D721Med (cell line): Measurements from ENCODE around the gene ST14.

Source experiments
- DNase-seq: peaks from one replicate; pipeline ENCODE4 v3.0.0; 2011; ENCODE audit warnings: low spot score; ENCODE audit not compliant: insufficient read length
- FAIRE-seq: peaks from 2 replicates; lab custom pipeline; 2011; peaks lifted over from hg19 to GRCh38; lab: Jason Lieb, UNC
- CTCF ChIP-seq: IDR thresholded peaks from 2 replicates; pipeline ENCODE4 v1.5.1; 2012; ENCODE audit warnings: mild to moderate bottlenecking, control low read depth; ENCODE audit not compliant: insufficient read depth; ENCODE audit errors: missing control alignments

Gene ST14

GRCh38 chr11:130118165-130118564, 41.4 kb upstream of the ST14 start:
- no peak for DNase-seq
- no peak for FAIRE-seq
- no peak for TF ChIP-seq CTCF

GRCh38 chr11:130118636-130119387, 40.8 kb upstream of the ST14 start:
- TF ChIP-seq CTCF, result no peak
- DNase-seq (no peak), FAIRE-seq (no peak)

GRCh38 chr11:130120045-130120444, 39.5 kb upstream of the ST14 start:
- TF ChIP-seq CTCF, result no peak
- FAIRE-seq (no peak), DNase-seq (no peak)

- DNase-seq (no peak), FAIRE-seq (no peak)
- no peak for TF ChIP-seq CTCF
Measured at GRCh38 chr11:130121445-130121978, 38.1 kb upstream of the ST14 start.

GRCh38 chr11:130122141-130122575, 37.4 kb upstream of the ST14 start:
- DNase-seq, result no peak
- no peak for TF ChIP-seq CTCF
- no peak for FAIRE-seq

- DNase-seq, result no peak
- FAIRE-seq, result no peak
- TF ChIP-seq CTCF, result no peak
Measured at GRCh38 chr11:130123414-130124040, 36.1 kb upstream of the ST14 start.

GRCh38 chr11:130124096-130124495, 35.5 kb upstream of the ST14 start:
- no peak for FAIRE-seq
- DNase-seq, result no peak
- TF ChIP-seq CTCF, result no peak
